GM18505 (cell line): ENCODE data around the gene IRX5.

Source experiments
- ATAC-seq: cut with Tn5 transposase; IDR thresholded peaks from one replicate; pipeline ENCODE4 v1.9.1; 2021; ENCODE audit not compliant: unreplicated experiment
- POLR2A ChIP-seq: IDR thresholded peaks from 4 replicates; pipeline ENCODE4 v1.6.1; 2011; ENCODE audit warnings: borderline replicate concordance; ENCODE audit not compliant: insufficient read depth, insufficient read length; ENCODE audit errors: extremely low read depth

IRX5 gene

DNA sequence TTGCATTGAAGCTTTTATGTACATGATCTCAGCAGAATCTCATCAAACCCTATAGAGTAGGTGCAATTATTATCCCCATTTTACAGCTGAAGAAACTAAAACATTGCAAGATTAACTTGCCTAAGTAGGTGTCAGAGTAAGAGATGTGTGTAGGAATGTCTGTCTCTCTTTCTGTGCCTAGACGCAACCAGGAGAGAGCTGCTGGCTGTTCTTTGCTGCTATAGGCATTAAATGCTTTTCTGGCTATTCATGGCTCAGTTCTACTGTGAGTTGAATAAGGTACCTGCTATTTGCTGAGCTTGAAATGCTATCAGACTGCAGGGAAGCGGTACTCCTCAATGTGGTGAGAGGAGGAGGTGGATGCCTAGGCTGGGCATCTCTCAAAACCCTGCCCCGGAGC lies 17.0 kb downstream of the IRX5 start:
- ATAC-seq, result no peak
- TF ChIP-seq POLR2A, result no peak

DNA sequence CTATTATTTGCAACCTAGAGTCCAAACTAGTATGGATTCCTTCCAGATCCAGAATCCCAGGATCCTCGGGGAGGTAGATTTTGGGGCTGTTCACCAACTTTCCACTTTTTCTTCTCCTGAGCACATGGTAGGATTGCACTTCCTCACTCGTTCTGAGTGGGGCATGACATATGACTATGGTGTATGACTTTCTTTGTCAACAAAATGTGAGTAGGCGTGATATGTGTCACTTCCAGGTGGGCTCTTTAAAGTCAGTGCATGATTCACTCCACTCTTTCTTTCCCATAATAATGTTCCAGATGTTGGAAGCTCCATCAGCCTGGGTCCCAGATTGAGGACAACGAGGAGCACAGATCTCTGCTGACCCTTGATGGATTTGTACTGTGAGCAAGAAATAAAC lies 21.5 kb downstream of the IRX5 start:
- no peak for TF ChIP-seq POLR2A
- no peak for ATAC-seq

DNA sequence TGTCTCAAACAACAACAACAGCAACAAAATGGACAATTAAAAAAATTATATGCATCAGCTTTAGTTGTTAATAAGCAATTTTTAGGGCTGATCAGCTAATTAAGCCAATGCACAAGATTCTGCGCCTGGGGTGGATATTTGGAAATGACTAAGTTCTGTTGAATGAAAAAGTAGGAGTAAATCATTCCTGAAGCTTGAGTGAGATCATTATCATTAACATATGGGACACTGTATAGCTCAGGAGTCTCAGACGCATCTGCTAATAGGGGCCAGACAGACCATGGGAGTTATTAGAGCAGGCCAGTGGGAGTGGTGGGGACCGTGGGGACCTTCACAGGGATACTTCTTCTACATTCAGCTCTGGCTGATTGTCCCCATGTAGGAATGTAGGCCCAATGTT lies 22.8 kb downstream of the IRX5 start:
- TF ChIP-seq POLR2A, result no peak
- no peak for ATAC-seq

DNA sequence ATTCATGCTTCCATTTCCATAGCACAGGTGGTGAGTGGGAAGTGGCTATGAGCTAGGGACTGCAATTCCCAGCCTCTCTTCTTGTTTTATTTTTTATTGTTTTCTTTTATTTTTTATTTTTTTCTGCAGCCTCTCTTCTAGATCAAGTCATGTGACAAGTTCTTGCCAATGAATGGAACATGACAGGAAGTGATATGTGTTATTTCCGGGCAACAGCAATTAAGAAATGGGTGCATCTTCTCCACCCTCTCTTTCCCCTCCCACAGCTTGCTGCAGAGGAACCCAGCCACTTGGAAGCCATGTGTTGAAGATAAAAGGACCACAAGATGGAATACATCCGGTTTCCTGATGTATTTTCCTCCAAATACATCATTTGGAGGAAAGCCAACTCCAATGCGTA lies 23.6 kb downstream of the IRX5 start:
- no peak for TF ChIP-seq POLR2A
- ATAC-seq, result no peak

DNA sequence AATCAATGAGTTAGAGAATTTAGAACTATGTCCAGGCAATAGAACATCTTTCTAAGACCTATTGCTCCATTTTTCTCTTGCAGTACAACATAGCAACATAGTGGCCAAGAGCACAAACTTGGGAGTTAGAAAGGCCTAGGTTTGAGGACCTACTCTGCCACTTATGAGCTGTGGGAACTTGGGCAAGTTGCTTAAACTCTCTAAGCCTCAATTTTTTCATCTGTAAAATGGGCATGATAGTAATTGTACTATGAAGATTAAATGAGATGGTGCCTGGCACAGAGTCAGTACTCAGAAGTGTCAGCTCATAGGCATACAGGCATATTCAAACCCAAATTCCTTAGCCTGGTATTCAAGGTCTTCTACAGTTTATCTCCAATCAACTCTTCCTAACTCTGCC lies 25.1 kb downstream of the IRX5 start:
- ATAC-seq, result no peak
- TF ChIP-seq POLR2A, result no peak

DNA sequence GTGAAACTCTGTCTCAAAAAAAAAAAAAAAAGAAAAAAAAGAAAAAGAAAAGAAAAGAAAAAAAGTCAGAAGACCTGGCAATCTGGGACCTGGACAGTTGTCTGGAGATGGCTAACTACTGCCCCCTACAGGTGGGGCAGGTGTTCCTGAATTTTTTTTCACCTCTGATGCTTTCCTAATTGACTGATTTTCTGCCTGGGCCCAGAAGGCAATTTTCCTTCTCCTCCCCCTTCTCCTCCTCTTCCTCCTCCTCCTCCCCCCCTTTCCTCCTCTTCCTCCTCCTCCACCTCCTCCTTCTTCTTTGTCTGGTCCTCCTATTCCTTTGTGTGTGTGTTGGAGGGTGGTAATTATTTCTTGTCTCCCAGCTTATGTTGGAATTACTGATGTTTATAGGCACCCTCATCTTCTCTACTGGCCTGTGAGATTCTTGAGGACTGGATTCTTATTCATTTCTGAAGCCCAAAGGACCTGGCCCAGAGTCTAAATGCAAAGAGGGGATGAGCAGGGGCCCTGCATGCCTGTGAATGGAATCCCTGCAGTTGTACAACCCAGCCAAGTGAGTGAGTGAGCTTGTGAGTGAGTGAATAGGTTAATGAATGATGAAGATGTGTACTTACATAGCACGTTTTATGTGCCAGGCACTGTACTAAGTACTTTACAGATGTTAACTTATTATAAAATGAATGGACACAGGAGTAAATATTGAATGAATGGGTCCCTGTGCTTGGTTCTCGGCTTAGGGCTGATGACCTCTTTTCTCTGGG lies 26.9 kb downstream of the IRX5 start:
- TF ChIP-seq POLR2A, result no peak
- ATAC-seq, result no peak

DNA sequence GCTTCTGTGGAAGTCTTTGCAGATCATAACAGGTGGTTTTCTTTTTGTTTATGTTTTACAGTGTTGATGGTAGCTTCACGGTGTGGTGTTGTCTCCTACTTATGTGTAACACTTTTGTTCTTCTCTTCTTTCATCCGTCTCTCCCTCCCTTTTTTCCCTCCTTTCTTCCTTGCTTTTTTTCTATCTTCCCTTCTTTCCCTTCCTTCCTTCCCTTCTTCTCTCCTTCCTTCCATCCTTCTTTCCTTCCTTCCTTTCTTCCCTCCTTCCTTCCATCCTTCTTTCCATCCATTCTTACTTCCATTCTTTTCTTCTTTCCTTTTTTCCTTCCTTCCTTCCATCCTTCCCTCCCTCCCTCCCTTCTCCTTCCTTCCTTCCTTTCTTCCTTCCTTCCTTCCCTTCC lies 31.4 kb downstream of the IRX5 start:
- no peak for TF ChIP-seq POLR2A
- ATAC-seq, result no peak

DNA sequence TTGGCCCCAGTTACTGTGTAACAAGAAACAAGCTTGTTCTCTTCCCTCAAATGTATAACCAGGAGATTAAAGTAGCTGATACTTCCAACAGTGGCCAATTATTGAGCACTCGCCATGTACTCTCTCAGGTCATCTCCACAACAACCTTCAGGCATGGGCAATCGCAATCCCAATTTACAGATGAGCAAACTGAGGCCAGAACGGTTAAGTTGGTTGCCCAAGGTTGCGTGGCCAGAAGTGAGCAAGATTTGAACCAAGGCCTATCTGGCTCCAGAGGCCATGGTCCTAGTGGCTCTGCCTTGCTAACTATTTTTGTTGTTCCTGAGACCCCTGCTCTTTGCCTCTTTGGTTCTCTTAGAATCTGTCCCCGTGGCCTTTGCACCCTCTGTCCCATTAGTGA lies 33.6 kb downstream of the IRX5 start:
- ATAC-seq, result no peak
- TF ChIP-seq POLR2A, result no peak

DNA sequence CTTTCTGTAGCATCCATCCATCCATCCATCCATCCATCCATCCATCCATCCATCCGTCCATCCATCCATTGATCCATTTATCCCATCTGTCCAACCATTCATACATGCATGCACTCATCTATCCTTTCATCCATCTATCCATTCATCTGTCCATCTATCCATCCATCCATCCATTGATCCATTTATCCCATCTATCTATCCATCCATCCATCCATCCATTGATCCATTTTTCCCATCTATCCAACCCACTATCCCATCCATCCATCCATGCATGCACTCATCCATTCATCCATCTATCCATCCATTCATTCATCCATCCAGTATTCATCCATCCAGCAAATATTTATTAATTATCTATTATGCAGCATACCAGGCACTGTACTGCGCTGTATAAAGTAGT lies 34.8 kb downstream of the IRX5 start:
- ATAC-seq, result no peak
- TF ChIP-seq POLR2A, result no peak

DNA sequence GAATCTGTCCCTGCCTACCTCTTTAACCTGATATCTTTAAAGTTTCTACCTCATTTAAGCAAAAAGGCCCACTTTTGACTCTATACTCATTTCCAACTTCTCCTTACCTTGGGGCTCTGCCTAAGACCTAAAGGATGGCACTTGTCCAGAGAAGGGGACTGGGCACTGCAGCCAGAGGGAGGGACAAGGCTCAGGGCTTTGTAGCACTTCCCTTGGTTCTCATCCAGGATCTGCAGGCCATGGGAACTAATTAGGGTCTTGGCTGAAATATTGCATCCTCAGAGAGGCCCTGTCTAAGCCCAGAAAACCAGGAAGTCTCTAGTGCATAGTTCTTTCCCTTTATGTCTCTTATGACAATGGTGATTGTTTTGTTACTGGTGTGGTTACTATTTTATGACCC lies 37.3 kb downstream of the IRX5 start:
- no peak for TF ChIP-seq POLR2A
- ATAC-seq, result no peak

DNA sequence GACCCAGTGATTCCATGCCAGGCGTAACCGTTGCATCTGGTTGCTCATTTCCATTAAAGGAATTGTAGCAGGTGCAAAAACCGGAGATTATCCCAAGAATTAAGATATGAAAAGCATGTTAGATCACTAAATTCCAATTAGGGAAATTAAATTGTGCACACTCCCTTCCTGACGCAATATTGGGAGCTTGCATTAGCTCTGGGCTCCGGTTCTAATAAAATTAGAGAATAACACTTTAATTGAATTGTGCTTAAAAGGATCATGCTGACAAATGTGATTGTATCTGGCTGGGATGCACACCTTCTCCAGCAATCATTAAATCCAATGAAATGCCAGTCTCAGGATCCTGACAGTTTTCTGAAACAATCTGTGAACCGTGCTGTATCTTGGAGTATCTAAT lies 38.1 kb downstream of the IRX5 start:
- no peak for ATAC-seq
- no peak for TF ChIP-seq POLR2A

DNA sequence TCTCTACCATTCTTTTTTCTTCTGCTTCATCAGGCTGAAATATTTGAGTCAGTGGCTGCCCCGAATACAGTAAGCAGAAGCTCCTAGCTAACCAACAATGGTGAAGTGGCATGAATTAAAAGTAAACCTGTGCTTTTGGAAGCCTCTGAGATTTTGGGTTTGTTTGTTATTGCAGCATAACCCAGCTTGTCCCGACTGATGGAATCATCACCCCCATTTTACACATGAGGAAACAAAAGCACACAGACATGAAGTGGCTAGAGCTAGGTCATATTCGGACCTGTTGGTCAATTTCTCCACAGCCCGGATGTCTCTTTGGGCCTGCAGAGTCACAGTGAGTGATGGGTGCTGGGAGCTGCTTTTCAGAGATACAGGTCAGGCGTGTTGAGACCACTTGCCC lies 39.4 kb downstream of the IRX5 start:
- no peak for TF ChIP-seq POLR2A
- ATAC-seq, result no peak

DNA sequence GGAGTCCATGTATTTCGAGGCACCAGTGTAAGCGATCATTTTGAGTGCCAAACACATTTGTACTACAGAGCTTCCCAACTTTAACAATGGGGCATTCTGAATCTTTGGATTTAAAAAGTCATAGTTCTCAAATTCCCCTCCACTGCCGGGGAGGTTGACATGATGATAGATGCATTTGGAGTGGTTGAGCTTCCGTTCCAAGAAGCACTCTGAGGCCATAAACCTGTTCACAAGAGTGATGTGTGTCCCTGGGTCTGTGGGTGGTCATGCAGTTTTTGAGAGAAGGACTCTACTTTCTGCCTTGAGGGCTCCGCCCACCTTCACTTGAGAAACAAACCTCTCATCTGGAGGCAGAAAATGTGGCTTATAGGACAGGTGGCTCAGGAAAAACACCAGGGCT lies 43.7 kb downstream of the IRX5 start:
- no peak for TF ChIP-seq POLR2A
- no peak for ATAC-seq

DNA sequence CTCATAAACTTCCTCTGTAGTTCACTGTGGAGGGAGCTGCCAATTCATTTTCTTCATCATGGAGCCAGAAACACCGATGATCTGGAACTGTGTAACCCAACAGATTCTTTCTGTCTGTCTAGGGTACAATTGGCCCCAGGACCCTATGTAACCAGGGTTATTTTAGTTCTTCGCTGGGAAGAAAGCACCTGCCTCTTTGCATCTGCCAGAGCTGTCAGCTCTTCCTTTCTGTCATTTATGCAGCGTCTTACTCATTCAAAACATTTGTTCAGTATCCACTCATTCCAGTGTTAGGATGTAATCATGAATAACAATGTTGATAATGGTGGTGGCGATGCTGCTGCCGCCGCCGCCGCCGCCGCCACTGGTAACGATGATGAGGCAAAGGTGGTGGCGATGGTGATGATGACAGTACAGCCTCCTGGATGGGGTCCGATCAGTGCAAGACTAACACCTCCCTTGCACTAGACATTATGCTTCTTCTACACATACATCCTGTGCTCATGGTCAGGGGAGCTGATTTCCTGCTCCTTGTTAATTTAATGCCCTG lies 46.1 kb downstream of the IRX5 start:
- no peak for ATAC-seq
- no peak for TF ChIP-seq POLR2A

DNA sequence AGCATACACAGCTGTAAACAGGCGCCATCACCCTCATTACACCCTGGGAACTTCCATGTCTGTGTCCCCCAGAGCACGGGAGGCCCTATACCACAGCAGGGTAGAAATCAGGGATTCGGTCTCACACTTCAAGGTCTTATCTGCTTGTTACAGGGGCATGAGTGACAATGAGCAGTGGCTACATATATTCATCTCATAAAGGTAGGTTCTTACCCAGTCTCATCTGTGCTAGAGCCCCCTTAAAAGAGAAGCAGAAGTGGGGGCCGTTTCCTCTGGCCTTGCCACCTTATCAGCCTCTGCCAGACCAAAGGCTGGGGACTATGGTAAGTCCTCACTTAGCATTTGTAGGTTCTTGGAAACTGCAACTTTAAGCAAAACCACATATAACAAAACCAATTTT lies 46.5 kb downstream of the IRX5 start:
- TF ChIP-seq POLR2A, result no peak
- ATAC-seq, result no peak

DNA sequence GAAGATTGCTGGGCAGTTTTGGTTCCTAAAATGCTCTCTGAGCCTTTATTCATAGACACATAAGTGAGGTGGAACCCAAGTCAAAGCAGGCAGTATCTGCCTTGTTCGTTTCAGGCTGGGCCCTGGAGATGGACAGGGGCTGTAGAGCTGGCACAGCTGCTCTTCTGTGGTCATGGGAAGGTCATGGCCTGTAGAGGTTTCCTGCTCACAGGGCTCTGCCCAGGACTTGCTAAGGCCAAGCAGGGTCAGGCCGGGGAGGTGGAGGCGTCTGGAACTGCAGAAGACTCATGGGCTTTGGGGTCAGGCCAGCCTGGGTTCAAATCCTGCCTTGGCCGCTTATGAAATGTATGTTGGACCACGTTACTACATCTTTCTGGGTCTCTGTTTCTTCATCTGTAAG lies 50.2 kb downstream of the IRX5 start:
- no peak for ATAC-seq
- TF ChIP-seq POLR2A, result no peak
